Adrenal gland (tissue), 12 donors: ENCODE results near the gene UHMK1. TPM values are rescaled to one million over a fixed set of nuclear protein-coding genes. Genes with fewer than 3 reads are reported as not detected.

ENCODE experiments used
- DNase-seq, 7 donors: peaks; one replicate each; pipeline ENCODE4 v3.0.0-alpha.2; 2019 to 2020
- H3K27ac ChIP-seq, 5 donors: fragments of 200-600 bp; sonication (generic) in 4 of 5; 1 replicate in 3 of 5; 2 replicates in 2 of 5; pipeline versions ENCODE4 v1.5.1 to v1.8.0; 2016 to 2020; ENCODE audit warnings: mild to moderate bottlenecking in 1 of 5
- H3K27me3 ChIP-seq: fragments of 200-600 bp; 2 replicates; pipeline ENCODE4 v1.8.0; 2021
- H3K36me3 ChIP-seq, 2 donors: fragments of 200-600 bp; replicated peaks in 1 of 2; 1 replicate in 1 of 2; 2 replicates in 1 of 2; pipeline versions ENCODE4 v1.5.1 to v1.8.0; 2018 to 2022
- H3K4me1 ChIP-seq, 2 donors: fragments of 200-600 bp; replicated peaks in 1 of 2; 1 replicate in 1 of 2; 2 replicates in 1 of 2; pipeline versions ENCODE4 v1.5.1 to v1.8.0; 2018 to 2021
- H3K4me3 ChIP-seq, 4 donors: fragments of 200-600 bp; sonication (generic) in 3 of 4; one replicate each; pipeline ENCODE4 v1.5.1; 2016 to 2018
- H3K9me3 ChIP-seq, 3 donors: fragments of 200-600 bp; sonication (generic) in 1 of 3; replicated peaks in 1 of 3; 1 replicate in 2 of 3; 2 replicates in 1 of 3; pipeline versions ENCODE4 v1.5.1 to v1.8.0; 2016 to 2021
- POLR2A ChIP-seq, 2 donors: fragments of 450-650 bp; IDR thresholded peaks; one replicate each; pipeline ENCODE4 v1.6.1; 2017; ENCODE audit warnings: antibody characterized with exemption in 2 of 2, mild to moderate bottlenecking in 2 of 2, moderate library complexity in 1 of 2
- WGBS, 4 donors: extraction: QIAGEN DNeasy Blood & Tissue Kit in 2 of 4; methylation state at CpG; one replicate each; pipeline versions ENCODE4 v1.1.5 to v1.1.7; 2013 to 2017; 5-methylcytosine and 5-hydroxymethylcytosine counted together
- intact Hi-C, 2 donors: fragments of 100-400 bp; cut with DNase I; formaldehyde crosslinking; loops; one replicate each; pipeline versions ENCODE4 v1.14.1 to v1.15.0; 2022 to 2023
- polyA plus RNA-seq, 3 donors: library from polyadenylated mRNA; stranded (reverse); fragments of 200-250 nt in 2 of 3; fragments of 350-450 nt in 1 of 3; fragmentation: Illumina TruSeq in 1 of 3; extraction: RNeasy Lipid Tissue Mini Kit (QIAGEN cat#74804) in 1 of 3; gene quantifications; one replicate each; pipeline ENCODE4 v1.2.3, GENCODE V29; 2013 to 2014
- total RNA-seq, 9 donors: library from RNA; depleted of rRNA in 4 of 9; stranded (reverse); fragments of >200 nt in 4 of 9; fragments of 120-200 nt in 1 of 9; fragmentation: NEBNext Ultra II Directional in 1 of 9; extraction: Animal tissue kit (Norgen Biotek cat#: 25700) in 1 of 9; gene quantifications; one replicate each; pipeline versions ENCODE4 v1.1.0 to v1.2.4, GENCODE V29; 2013 to 2023
- TF ChIP-seq, protein P1 (sequence below), 6 experiments: fragments of 450-650 bp in 4 of 6; fragments of 200-600 bp in 2 of 6; sonication (generic) in 1 of 6; IDR thresholded peaks; 1 replicate in 5 of 6; 2 replicates in 1 of 6; pipeline versions ENCODE4 v1.5.1 to v1.8.0; 2016 to 2021; ENCODE audit warnings: antibody characterized with exemption in 6 of 6, mild to moderate bottlenecking in 2 of 6, moderate library complexity in 1 of 6
- donor health status: healthy with polysubstance abuse.
- donor health status: Bipolar disorder and iron deficiency.
- donor health status: DM: yes; HTN: yes; CAD: no.
- donor health status: DM: no; HTN: no; CAD: no.
- donor health status: DM: no; HTN: no; CAD: no.
- donor health status: DM: yes; HTN: yes; CAD: no.

UHMK1 gene
- total and polyA plus RNA-seq, 12 donors: 9.5 to 81.6 (median 56.0) TPM

GRCh38 chr1:162548170-162548569 lies 50.6 kb downstream of the UHMK1 start:
- no peaks in the 10 kb centered on the region for H3K9me3 ChIP-seq
- no peak overlapping the region for H3K4me3 ChIP-seq
- no peak overlapping the region for H3K27ac ChIP-seq
- no peaks in the 10 kb centered on the region for H3K27me3 ChIP-seq
- peaks cover 11 to 14% of the 10 kb centered on the region in 2 donors for H3K4me1 ChIP-seq
- intact Hi-C loops: no loop called here
- no peaks in the 10 kb centered on the region for H3K36me3 ChIP-seq
- WGBS, 4 donors: 82 to 85% (median 84%) methylated on average over 4 of the region's 4 CpGs
- no peak for DNase-seq
- no peak for TF ChIP-seq POLR2A (IDR thresholded peaks at IDR 0.05)
- TF ChIP-seq, protein P1, sequence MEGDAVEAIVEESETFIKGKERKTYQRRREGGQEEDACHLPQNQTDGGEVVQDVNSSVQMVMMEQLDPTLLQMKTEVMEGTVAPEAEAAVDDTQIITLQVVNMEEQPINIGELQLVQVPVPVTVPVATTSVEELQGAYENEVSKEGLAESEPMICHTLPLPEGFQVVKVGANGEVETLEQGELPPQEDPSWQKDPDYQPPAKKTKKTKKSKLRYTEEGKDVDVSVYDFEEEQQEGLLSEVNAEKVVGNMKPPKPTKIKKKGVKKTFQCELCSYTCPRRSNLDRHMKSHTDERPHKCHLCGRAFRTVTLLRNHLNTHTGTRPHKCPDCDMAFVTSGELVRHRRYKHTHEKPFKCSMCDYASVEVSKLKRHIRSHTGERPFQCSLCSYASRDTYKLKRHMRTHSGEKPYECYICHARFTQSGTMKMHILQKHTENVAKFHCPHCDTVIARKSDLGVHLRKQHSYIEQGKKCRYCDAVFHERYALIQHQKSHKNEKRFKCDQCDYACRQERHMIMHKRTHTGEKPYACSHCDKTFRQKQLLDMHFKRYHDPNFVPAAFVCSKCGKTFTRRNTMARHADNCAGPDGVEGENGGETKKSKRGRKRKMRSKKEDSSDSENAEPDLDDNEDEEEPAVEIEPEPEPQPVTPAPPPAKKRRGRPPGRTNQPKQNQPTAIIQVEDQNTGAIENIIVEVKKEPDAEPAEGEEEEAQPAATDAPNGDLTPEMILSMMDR (IDR thresholded peaks at IDR 0.05): no peak

DNA sequence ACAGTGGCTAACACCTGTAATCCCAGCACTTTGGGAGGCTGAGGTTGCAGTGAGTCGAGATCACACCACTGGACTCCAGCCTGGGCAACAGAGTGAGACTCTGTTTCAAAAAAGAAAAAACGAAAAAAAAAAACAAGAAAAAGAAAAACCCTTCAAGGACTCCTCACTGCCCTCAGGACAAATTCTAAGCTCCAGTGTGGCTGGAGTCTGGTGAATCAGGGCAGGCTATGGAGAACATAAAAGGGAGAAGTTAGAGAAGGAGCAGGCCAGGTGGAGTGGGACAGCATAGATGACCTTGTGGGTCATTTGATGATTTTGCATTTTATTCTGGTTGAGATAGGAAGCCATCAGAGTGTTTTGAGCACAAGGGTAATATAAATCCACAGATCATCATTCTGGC lies 51.4 kb downstream of the UHMK1 start:
- TF ChIP-seq POLR2A (IDR thresholded peaks at IDR 0.05): no peak
- TF ChIP-seq, protein P1 (IDR thresholded peaks at IDR 0.05): no peak
- DNase-seq: no peak
- 78 to 87% (median 84%) methylated on average over 2 of the region's 2 CpGs for whole genome bisulfite sequencing, 4 donors
- Histone ChIP-seq H3K9me3 (no peaks in the 10 kb centered on the region), H3K27ac (no peak overlapping the region), H3K4me3 (no peak overlapping the region), H3K36me3 (no peaks in the 10 kb centered on the region), H3K4me1 (peaks cover 11 to 14% of the 10 kb centered on the region in 2 donors), H3K27me3 (no peaks in the 10 kb centered on the region)
- intact Hi-C loops: no loop called here

DNA sequence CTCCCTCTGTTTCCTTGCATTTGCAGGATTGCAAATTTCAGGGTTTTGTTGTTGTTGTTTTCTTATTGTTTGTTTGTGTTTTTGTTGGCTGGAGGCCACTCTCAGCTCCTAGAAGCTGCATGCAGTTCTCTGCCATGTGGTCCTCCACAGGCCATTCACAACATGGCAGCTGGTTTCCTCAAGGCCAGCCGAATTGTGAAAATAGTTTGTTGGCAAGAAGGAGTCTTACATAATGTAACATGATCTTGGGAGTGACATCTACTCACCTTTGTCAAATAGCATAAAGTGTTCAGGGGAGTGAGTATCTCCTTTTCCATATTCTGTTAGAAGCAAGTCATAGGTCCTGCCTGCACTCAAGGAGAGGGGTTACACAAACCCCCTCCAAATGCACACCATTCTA lies 53.3 kb downstream of the UHMK1 start:
- H3K9me3 ChIP-seq: no peaks in the 10 kb centered on the region
- WGBS, 4 donors: 41 to 76% (median 56%) methylated on average over 1 of the region's 1 CpG
- no peak overlapping the region for H3K27ac ChIP-seq
- peaks cover 11 to 14% of the 10 kb centered on the region in 2 donors for H3K4me1 ChIP-seq
- peak in 1 of 7 donors; percentile 38 for DNase-seq
- H3K27me3 ChIP-seq: no peaks in the 10 kb centered on the region
- TF ChIP-seq, protein P1 (IDR thresholded peaks at IDR 0.05): no peak
- no peak for TF ChIP-seq POLR2A (IDR thresholded peaks at IDR 0.05)
- intact Hi-C loops: no loop called here
- H3K36me3 ChIP-seq: no peaks in the 10 kb centered on the region
- H3K4me3 ChIP-seq: no peak overlapping the region

GRCh38 chr1:162551969-162552683 lies 54.5 kb downstream of the UHMK1 start:
- no peaks in the 10 kb centered on the region for H3K36me3 ChIP-seq
- H3K4me3 ChIP-seq: no peak overlapping the region
- H3K27me3 ChIP-seq: no peaks in the 10 kb centered on the region
- peaks cover 11 to 14% of the 10 kb centered on the region in 2 donors for H3K4me1 ChIP-seq
- intact Hi-C loops: no loop called here
- no peak for TF ChIP-seq POLR2A (IDR thresholded peaks at IDR 0.05)
- TF ChIP-seq, protein P1 (IDR thresholded peaks at IDR 0.05): no peak
- H3K9me3 ChIP-seq: no peaks in the 10 kb centered on the region
- 54 to 70% (median 65%) methylated on average over 7 of the region's 7 CpGs for WGBS, 4 donors
- H3K27ac ChIP-seq: peak overlapping the region; percentile 35 to 85 (median 58)
- DNase-seq: peak in 2 of 7 donors; percentile 37 to 38
